ENCODE measurements around the gene NRARP. TPM values are rescaled to one million over a fixed set of nuclear protein-coding genes. Genes with fewer than 3 reads are reported as not detected.
"Not testable (repeated sequence)": the region's sequence is repeated elsewhere in the genome, so short reads cannot be mapped to it uniquely, and the experiment has no call there.

Gene NRARP
- total RNA-seq, 2 experiments from 2014 or later, result 2.1 TPM

DNA sequence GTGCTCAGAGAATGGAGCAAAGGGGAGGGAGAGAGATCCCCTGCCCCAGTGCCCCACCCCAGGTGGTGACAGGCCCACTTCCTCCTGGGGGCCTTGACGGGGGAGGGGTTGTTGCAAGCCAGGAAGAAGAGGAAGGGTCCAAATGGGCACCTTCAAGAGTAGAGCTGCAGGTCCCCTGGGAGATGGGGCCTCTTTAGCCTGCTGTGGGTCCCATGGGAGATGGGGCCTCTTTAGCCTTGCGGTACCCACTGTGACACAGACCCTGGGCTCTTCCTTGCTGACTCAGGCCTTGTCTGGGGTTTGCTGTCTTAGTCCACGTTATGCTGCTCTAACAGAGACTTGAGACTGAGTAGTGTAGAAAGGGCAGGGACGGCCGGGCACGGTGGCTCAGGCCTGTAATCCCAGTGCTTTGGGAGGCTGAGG, 34.1 kb downstream of the NRARP start:
- ChIA-PET POLR2A (no interaction called here), CTCF (no interaction called here)
- no peak for ATAC-seq
- Mint-ChIP-seq H3K36me3 (ENCODE audit: low read depth) (peaks cover 35% of the 10 kb centered on the region), H3K9me3 (ENCODE audit: low read depth) (no peaks in the 10 kb centered on the region), H3K27ac (no peak overlapping the region), H3K27me3 (no peaks in the 10 kb centered on the region), H3K4me3 (no peak overlapping the region), H3K4me1 (peaks cover 8% of the 10 kb centered on the region)
- intact Hi-C loops (cut with DNase I, micrococcal nuclease), result no loop called here
- no peak for DNase-seq

DNA sequence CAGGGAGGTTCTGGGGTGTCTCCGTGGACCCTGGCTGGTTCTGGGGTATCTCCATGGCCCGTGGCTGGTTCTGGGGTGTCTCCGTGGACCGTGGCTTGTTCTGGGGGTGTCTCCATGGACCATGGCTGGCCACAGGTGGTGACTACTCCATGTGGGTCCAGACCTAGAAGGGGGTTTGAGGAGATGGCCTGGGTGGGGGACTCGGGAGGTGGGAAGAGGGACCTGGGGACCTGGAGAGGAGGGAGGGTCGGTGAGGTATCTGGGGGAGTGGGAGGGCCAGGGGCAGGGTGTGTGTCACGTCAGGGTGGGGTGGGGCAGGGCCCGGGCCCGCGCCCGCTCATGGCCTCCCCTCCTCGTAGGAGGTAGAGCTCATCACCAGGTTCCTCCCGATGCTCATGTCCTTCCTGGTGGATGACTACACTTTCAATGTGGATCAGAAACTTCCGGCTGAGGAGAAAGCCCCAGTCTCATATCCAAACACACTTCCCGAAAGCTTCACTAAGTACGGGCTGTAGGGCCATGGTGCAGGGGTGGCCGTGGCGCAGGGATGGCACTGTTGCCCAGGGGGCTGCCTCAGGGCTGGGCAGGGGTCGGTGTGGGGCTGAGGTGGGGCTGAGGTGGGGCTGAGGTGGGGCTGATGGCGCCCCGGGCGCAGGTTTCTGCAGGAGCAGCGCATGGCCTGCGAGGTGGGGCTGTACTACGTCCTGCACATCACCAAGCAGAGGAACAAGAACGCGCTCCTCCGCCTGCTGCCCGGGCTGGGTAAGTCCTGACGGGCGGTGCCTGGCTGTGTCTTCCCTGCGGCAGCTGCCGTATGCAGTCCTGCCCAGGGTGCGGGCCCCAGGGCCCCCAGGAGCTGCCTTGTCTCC, 35.3 kb downstream of the NRARP start:
- Mint-ChIP-seq H3K4me3 (no peak overlapping the region), H3K27ac (no peak overlapping the region), H3K4me1 (peaks cover 8% of the 10 kb centered on the region), H3K27me3 (no peaks in the 10 kb centered on the region), H3K9me3 (ENCODE audit: low read depth) (no peaks in the 10 kb centered on the region), H3K36me3 (ENCODE audit: low read depth) (peaks cover 38% of the 10 kb centered on the region)
- DNase-seq (no peak), ATAC-seq (no peak)
- intact Hi-C loops (cut with DNase I, micrococcal nuclease), result no loop called here
- POLR2A ChIA-PET, result no interaction called here
- CTCF ChIA-PET, result interaction anchor here (0.6 to 1.4 kb wide), 2 partner anchors 11 to 48 kb away, joined by 4 read pairs; no protein-coding TSS in a partner anchor

DNA sequence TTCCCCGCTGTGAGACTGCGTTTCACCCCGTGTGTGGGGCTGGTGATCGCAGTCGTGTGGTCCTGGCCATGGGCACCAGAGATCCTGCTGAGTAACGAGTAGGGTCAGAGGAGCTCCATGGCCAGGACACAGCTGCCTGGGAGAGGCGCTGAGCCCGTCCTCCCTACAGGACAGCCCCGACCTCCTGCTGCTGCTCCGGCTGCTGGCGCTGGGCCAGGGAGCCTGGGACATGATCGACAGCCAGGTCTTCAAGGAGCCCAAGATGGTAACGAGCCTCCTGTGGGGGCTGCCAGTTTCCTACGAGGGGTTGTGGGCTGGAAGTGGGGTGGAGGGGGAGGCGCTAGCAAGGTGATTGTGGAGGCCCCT, 35.9 kb downstream of the NRARP start:
- H3K4me1 Mint-ChIP-seq, result peaks cover 4% of the 10 kb centered on the region
- peaks cover 38% of the 10 kb centered on the region for H3K36me3 Mint-ChIP-seq (ENCODE audit: low read depth)
- H3K4me3 Mint-ChIP-seq, result no peak overlapping the region
- no peak for ATAC-seq
- H3K9me3 Mint-ChIP-seq (ENCODE audit: low read depth), result no peaks in the 10 kb centered on the region
- no peak for DNase-seq
- no peak overlapping the region for H3K27ac Mint-ChIP-seq
- intact Hi-C loops (cut with DNase I, micrococcal nuclease), result no loop called here
- POLR2A ChIA-PET, result no interaction called here
- CTCF ChIA-PET, result interaction anchor here (0.6 to 1.4 kb wide), 2 partner anchors 10 to 49 kb away, joined by 4 read pairs; no protein-coding TSS in a partner anchor
- H3K27me3 Mint-ChIP-seq, result no peaks in the 10 kb centered on the region

DNA sequence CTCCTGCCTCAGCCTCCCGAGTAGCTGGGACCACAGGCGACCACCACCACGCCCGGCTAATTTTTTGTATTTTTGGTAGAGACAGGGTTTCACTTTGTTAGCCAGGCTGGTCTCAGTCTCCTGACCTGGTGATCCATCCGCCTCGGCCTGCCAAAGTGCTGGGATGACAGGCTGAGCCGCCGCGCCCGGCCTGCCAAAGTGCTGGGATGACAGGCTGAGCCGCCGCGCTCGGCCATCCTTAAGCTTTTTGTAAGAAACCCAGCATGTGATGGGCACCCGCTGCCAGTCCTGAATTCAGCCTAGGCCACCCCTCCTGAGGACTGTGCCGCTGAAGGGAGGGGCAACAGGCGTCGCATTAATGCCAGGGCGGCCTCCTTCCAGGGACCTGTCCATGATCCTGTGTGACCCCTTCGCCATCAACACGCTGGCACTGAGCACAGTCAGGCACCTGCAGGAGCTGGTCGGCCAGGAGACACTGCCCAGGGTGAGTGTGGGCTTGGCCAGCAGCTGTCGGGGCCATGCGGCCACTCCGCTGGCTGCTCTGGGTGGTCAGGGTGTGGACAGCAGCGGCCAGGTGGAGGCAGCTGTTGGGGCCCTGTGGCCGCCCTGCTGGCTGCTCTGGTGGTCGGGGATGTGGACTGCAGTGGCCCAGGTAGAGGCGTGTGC, 36.4 kb downstream of the NRARP start:
- H3K27ac Mint-ChIP-seq, result no peak overlapping the region
- POLR2A ChIA-PET, result no interaction called here
- H3K27me3 Mint-ChIP-seq, result no peaks in the 10 kb centered on the region
- peaks cover 38% of the 10 kb centered on the region for H3K36me3 Mint-ChIP-seq (ENCODE audit: low read depth)
- DNase-seq (no peak), ATAC-seq (no peak)
- intact Hi-C loops (cut with DNase I, micrococcal nuclease), result no loop called here
- no peak overlapping the region for H3K4me3 Mint-ChIP-seq
- CTCF ChIA-PET, result interaction anchor here (0.6 to 1.4 kb wide), 3 partner anchors 9 to 57 kb away, joined by 4 read pairs; no protein-coding TSS in a partner anchor
- H3K4me1 Mint-ChIP-seq, result no peaks in the 10 kb centered on the region
- H3K9me3 Mint-ChIP-seq (ENCODE audit: low read depth), result no peaks in the 10 kb centered on the region

DNA sequence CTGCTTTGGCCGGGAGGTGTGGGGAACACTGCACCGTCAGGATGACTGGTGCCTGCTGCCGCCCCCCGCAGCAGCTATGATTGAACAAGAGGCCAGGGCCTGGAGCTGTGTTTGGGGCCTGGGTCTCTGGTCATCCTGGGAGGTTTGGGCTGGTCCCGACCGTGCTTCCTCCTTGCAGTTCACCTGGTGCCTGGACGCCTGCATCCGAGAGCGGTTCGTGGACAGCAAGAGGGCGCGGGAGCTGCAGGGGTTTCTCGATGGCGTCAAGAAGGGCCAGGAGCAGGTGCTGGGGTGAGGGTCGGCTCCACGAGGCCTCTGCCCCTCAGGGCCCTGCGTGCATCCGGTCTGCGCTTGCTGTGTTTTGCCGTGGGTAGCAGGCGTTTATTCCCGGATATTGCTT, 38.0 kb downstream of the NRARP start:
- ATAC-seq (no peak), DNase-seq (no peak)
- ChIA-PET POLR2A (no interaction called here), CTCF (no interaction called here)
- Mint-ChIP-seq H3K9me3 (ENCODE audit: low read depth) (no peaks in the 10 kb centered on the region), H3K27me3 (no peaks in the 10 kb centered on the region), H3K36me3 (ENCODE audit: low read depth) (peaks cover 29% of the 10 kb centered on the region), H3K4me3 (no peak overlapping the region), H3K4me1 (no peaks in the 10 kb centered on the region), H3K27ac (no peak overlapping the region)
- intact Hi-C loops (cut with DNase I, micrococcal nuclease), result no loop called here

DNA sequence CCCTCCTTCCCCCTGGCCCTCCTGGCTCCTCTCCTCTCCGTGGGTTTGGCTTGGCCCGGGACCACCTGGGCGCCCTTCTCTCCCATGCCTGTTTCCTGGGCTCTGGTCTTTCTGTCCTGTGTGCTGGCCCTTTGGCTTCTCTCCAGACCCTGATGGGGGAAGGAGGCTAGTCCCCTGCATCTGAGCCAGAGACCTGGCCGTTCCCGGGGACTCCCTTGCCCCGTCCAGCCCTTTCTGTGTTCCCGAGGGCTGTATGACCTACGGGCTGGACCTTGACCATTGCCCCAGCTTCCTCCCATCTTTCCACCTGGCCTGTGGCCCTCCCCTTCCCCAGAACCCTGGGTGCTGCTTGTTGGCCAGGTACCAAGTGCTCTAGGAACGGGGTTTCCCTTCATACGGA, 38.6 kb downstream of the NRARP start:
- ChIA-PET POLR2A (no interaction called here), CTCF (interaction anchor here (0.7 kb wide), 1 partner anchor 23 kb away, joined by 3 read pairs; no protein-coding TSS in a partner anchor)
- ATAC-seq (no peak), DNase-seq (no peak)
- intact Hi-C loops (cut with DNase I, micrococcal nuclease), result no loop called here
- H3K9me3 Mint-ChIP-seq (ENCODE audit: low read depth), result no peaks in the 10 kb centered on the region
- no peak overlapping the region for H3K27ac Mint-ChIP-seq
- H3K4me1 Mint-ChIP-seq, result no peaks in the 10 kb centered on the region
- no peaks in the 10 kb centered on the region for H3K27me3 Mint-ChIP-seq
- H3K36me3 Mint-ChIP-seq (ENCODE audit: low read depth), result peaks cover 24% of the 10 kb centered on the region
- H3K4me3 Mint-ChIP-seq, result no peak overlapping the region

DNA sequence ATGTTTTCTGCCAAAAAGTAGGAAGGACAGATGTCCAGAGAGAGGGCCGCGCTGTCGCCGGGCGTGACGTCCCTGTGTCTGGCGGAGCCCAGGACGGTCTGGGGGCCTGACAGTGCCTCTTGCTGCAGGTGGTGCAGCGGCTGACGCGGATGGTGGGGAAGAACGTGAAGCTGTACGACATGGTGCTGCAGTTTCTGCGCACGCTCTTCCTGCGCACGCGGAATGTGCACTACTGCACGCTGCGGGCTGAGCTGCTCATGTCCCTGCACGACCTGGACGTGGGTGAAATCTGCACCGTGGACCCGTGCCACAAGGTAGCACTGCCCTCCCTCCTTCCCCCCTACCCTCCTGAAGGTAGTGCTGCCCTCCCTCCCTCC, 39.2 kb downstream of the NRARP start:
- H3K27me3 Mint-ChIP-seq, result no peaks in the 10 kb centered on the region
- DNase-seq (no peak), ATAC-seq (no peak)
- ChIA-PET CTCF (no interaction called here), POLR2A (no interaction called here)
- no peak overlapping the region for H3K27ac Mint-ChIP-seq
- peaks cover 21% of the 10 kb centered on the region for H3K36me3 Mint-ChIP-seq (ENCODE audit: low read depth)
- intact Hi-C loops (cut with DNase I, micrococcal nuclease), result no loop called here
- H3K4me3 Mint-ChIP-seq, result no peak overlapping the region
- H3K9me3 Mint-ChIP-seq (ENCODE audit: low read depth), result no peaks in the 10 kb centered on the region
- H3K4me1 Mint-ChIP-seq, result no peaks in the 10 kb centered on the region

DNA sequence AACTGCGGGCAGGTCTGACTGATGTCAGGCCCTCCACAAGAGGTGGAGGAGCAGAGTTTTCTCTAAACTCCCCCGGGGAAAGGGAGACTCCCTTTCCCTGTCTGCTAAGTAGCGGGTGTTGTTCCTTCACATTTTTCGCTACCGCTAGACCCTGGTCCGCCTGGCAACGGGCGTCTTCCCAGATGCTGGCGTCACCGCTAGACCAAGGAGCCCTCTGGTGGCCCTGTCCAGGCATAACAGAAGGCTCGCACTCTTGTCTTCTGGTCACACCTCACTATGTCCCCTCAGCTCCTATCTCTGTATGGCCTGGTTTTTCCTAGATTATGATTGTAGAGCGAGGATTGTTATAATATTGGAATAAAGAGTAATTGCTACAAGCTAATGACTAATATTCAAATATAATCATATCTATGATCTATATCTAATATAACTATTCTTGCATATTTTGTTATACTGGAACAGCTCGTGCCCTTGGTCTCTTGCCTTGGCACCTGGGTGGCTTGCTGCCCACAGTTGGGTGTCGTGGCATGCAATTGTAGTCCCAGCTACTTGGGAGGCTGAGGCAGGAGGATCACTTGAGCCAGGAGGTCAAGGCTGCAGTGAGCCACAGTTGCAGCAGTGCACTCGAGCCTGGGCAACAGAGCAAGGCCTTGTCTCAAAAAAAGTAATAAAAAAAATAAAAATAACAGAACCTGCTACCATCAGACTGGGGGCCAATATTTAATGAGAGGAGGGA, 39.7 kb downstream of the NRARP start:
- peaks cover 16% of the 10 kb centered on the region for H3K36me3 Mint-ChIP-seq (ENCODE audit: low read depth)

DNA sequence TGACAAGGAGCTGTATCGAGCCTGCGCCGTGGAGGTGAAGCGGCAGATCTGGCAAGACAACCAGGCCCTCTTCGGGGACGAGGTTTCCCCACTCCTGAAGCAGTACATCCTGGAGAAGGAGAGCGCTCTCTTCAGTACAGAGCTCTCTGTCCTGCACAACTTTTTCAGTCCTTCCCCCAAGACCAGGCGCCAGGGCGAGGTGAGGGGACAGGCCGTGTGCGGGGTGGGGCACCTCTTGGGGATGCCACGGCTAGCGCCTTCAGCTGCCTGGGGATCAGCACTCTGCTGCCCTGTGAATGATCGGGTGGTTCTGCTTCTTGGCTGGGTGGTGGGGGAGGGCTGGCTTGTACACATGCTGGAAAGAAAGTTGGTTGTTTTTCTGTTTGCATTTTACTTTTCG, 45.2 kb downstream of the NRARP start:
- ATAC-seq, result no peak
- Mint-ChIP-seq H3K36me3 (ENCODE audit: low read depth) (peaks cover 12% of the 10 kb centered on the region), H3K4me1 (peaks cover 18% of the 10 kb centered on the region), H3K4me3 (peak overlapping the region; percentile 87), H3K9me3 (ENCODE audit: low read depth) (no peaks in the 10 kb centered on the region), H3K27ac (no peak overlapping the region), H3K27me3 (no peaks in the 10 kb centered on the region)
- CTCF ChIA-PET, result interaction anchor here (0.6 to 1.4 kb wide), 4 partner anchors 9 to 403 kb away, joined by 3 to 5 read pairs (median 4); no protein-coding TSS in a partner anchor
- DNase-seq, result no peak
- POLR2A ChIA-PET, result interaction anchor here (1.6 kb wide), 1 partner anchor 16 kb away, joined by 5 read pairs; the partner anchor contains the start of gene TUBB4B
- intact Hi-C loops (cut with DNase I, micrococcal nuclease), result no loop called here

More for the DNA sequence above, 39.7 kb downstream of the NRARP start:
- intact Hi-C loops (cut with DNase I, micrococcal nuclease); H3K27me3 Mint-ChIP-seq; DNase-seq; H3K4me3 Mint-ChIP-seq; H3K27ac Mint-ChIP-seq; H3K9me3 Mint-ChIP-seq (ENCODE audit: low read depth); ATAC-seq; H3K4me1 Mint-ChIP-seq; POLR2A ChIA-PET: not testable (repeated sequence)
- CTCF ChIA-PET, result interaction anchor here (0.6 to 1.3 kb wide), 2 partner anchors 26 to 343 kb away, joined by 3 to 6 read pairs; no protein-coding TSS in a partner anchor

DNA sequence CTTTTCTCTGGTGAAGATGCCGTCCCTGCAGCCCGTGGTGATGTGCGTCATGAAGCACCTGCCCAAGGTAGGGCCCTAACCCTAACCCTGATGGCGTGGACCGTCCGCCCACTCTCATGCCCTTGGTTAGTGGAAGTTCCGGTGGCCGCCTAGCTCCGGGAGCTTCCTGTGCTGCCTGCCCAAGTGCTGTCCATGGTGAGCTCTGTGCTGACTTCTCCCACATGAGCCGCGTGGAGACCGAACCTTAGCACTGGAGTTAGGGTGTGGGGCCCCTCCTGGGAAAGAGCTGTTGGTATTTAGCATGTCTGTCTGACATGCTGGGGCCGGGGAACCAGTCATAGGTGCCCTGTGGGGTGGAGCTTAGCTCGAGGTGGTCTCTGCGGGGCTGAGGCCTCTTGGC, 45.7 kb downstream of the NRARP start:
- H3K27me3 Mint-ChIP-seq, result no peaks in the 10 kb centered on the region
- ChIA-PET POLR2A (interaction anchor here (0.7 to 1.6 kb wide), 2 partner anchors 14 to 16 kb away, joined by 3 to 5 read pairs; partner anchors contain the start of gene TUBB4B), CTCF (interaction anchor here (0.5 to 1.4 kb wide), 8 partner anchors 9 to 489 kb away, joined by 3 to 5 read pairs (median 3); no protein-coding TSS in a partner anchor)
- no peaks in the 10 kb centered on the region for H3K9me3 Mint-ChIP-seq (ENCODE audit: low read depth)
- DNase-seq (no peak), ATAC-seq (no peak)
- peaks cover 18% of the 10 kb centered on the region for H3K4me1 Mint-ChIP-seq
- peak overlapping the region; percentile 87 for H3K4me3 Mint-ChIP-seq
- H3K27ac Mint-ChIP-seq, result no peak overlapping the region
- H3K36me3 Mint-ChIP-seq (ENCODE audit: low read depth), result peaks cover 9% of the 10 kb centered on the region
- intact Hi-C loops (cut with DNase I, micrococcal nuclease), result no loop called here

All from activated CD4-positive, alpha-beta T cell treated with anti-CD3 and anti-CD28 coated beads for 36 hours (primary cell).